MM.1S (cell line): Measurements from ENCODE around the gene MRPL58.
"Not testable (repeated sequence)": the region's sequence is repeated elsewhere in the genome, so short reads cannot be mapped to it uniquely, and the experiment has no call there.

ENCODE experiments used
- DNase-seq: peaks from one replicate; pipeline ENCODE4 v3.0.0-alpha.2; 2015
- H2AFZ ChIP-seq: fragments of 300-600 bp; sonication (generic); 2 replicates; pipeline ENCODE4 v1.6.0; 2016; ENCODE audit warnings: antibody characterized with exemption, low read length
- H3F3A ChIP-seq: fragments of 300-600 bp; sonication (generic); 2 replicates; pipeline ENCODE4 v1.6.1; 2016; ENCODE audit warnings: mild to moderate bottlenecking, antibody characterized with exemption, low read length, moderate library complexity, mixed read lengths; ENCODE audit not compliant: insufficient read depth
- H3K27ac ChIP-seq: fragments of 300-600 bp; sonication (generic); 2 replicates; pipeline ENCODE4 v1.5.1; 2016; ENCODE audit warnings: mild to moderate bottlenecking, low read length
- H3K27me3 ChIP-seq: fragments of 300-600 bp; sonication (generic); replicated peaks from 2 replicates; pipeline ENCODE4 v1.6.0; 2016; ENCODE audit warnings: low read length; ENCODE audit not compliant: insufficient read depth
- H3K36me3 ChIP-seq: fragments of 300-600 bp; sonication (generic); replicated peaks from 2 replicates; pipeline ENCODE4 v1.6.1; 2016; ENCODE audit warnings: mild to moderate bottlenecking, low read length, mixed read lengths; ENCODE audit not compliant: insufficient read depth
- H3K4me1 ChIP-seq: fragments of 300-600 bp; sonication (generic); 2 replicates; pipeline ENCODE4 v1.6.1; 2016; ENCODE audit warnings: low read length, mixed read lengths
- H3K4me2 ChIP-seq: fragments of 300-600 bp; sonication (generic); 2 replicates; pipeline ENCODE4 v1.6.0; 2016; ENCODE audit warnings: low read depth, low read length
- H3K4me3 ChIP-seq: fragments of 300-600 bp; sonication (generic); 2 replicates; pipeline ENCODE4 v1.5.1; 2016; ENCODE audit warnings: low read length, mixed read lengths
- H3K79me2 ChIP-seq: fragments of 300-600 bp; sonication (generic); 2 replicates; pipeline ENCODE4 v1.6.1; 2016; ENCODE audit warnings: mixed run types, low read length, mixed read lengths
- H3K9ac ChIP-seq: fragments of 300-600 bp; sonication (generic); 2 replicates; pipeline ENCODE4 v1.6.1; 2016; ENCODE audit warnings: low read length, mixed read lengths
- H3K9me2 ChIP-seq: fragments of 300-600 bp; sonication (generic); replicated peaks from 2 replicates; pipeline ENCODE4 v1.6.1; 2016; ENCODE audit warnings: mild to moderate bottlenecking, low read length, mixed read lengths; ENCODE audit not compliant: insufficient read depth
- H3K9me3 ChIP-seq: fragments of 300-600 bp; sonication (generic); replicated peaks from 2 replicates; pipeline ENCODE4 v1.6.1; 2016; ENCODE audit warnings: mild to moderate bottlenecking, low read length, mixed read lengths; ENCODE audit not compliant: insufficient read depth
- H4K20me1 ChIP-seq: fragments of 300-600 bp; sonication (generic); 2 replicates; pipeline ENCODE4 v1.6.1; 2016; ENCODE audit warnings: mild to moderate bottlenecking, low read length, moderate library complexity, mixed read lengths; ENCODE audit not compliant: insufficient read depth
- EZH2 ChIP-seq: fragments of 300-600 bp; sonication (generic); optimal IDR thresholded peaks from 2 replicates; pipeline ENCODE3; 2017; ENCODE audit warnings: low read depth, mild to moderate bottlenecking, antibody characterized with exemption, low read length, mixed read lengths
- EZH2phosphoT487 ChIP-seq: fragments of 300-600 bp; sonication (generic); IDR thresholded peaks from 2 replicates; pipeline ENCODE4 v1.6.1; 2018; ENCODE audit warnings: antibody characterized with exemption, low read length
- TF ChIP-seq, protein P1 (sequence below): fragments of 300-600 bp; sonication (generic); IDR thresholded peaks from 2 replicates; pipeline ENCODE4 v1.5.1; 2016; ENCODE audit warnings: antibody characterized with exemption, low read length, mixed read lengths

MRPL58 gene

DNA sequence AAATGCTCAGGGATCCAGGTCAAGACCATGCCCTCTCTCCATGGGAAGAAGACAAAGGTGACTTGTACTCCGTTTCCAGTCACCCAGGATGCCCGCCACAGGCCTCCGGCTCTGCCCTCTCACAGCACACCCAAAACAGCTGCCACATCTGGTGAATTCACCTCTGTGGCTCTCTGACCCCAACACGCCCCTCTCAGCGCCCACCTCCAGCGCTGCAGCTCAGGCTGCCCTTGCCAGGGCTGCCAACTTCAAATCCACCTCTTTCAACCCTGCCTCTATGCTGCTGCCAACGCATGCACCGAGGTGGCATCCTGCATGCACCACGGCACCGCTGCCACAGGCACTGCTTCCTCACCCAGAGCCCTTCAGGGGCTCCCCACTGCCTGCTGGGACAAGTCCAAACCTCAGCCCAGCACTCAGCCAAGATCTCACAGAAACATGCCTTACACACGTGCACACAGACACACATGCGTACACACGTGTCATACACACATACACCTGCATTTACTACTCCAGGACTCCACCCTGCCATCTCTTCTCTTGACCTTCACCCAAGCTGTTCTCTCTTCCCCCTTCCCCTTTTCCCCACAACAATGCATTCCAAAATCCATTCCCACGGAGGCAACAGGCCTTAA, 47.4 kb upstream of the MRPL58 start:
- H3K27ac ChIP-seq: no peak overlapping the region
- no peak overlapping the region for H3K4me2 ChIP-seq
- H3K9me2 ChIP-seq: no peaks in the 10 kb centered on the region
- no peak for DNase-seq
- H2AFZ ChIP-seq: no peak overlapping the region
- H3K36me3 ChIP-seq: no peaks in the 10 kb centered on the region
- TF ChIP-seq, protein P1, sequence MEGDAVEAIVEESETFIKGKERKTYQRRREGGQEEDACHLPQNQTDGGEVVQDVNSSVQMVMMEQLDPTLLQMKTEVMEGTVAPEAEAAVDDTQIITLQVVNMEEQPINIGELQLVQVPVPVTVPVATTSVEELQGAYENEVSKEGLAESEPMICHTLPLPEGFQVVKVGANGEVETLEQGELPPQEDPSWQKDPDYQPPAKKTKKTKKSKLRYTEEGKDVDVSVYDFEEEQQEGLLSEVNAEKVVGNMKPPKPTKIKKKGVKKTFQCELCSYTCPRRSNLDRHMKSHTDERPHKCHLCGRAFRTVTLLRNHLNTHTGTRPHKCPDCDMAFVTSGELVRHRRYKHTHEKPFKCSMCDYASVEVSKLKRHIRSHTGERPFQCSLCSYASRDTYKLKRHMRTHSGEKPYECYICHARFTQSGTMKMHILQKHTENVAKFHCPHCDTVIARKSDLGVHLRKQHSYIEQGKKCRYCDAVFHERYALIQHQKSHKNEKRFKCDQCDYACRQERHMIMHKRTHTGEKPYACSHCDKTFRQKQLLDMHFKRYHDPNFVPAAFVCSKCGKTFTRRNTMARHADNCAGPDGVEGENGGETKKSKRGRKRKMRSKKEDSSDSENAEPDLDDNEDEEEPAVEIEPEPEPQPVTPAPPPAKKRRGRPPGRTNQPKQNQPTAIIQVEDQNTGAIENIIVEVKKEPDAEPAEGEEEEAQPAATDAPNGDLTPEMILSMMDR: no peak
- TF ChIP-seq EZH2: no peak
- no peak for TF ChIP-seq EZH2phosphoT487
- H3K9ac ChIP-seq: no peak overlapping the region
- H3K4me3 ChIP-seq: no peak overlapping the region
- peaks cover 4% of the 10 kb centered on the region for H3K4me1 ChIP-seq
- H3F3A ChIP-seq: no peaks in the 10 kb centered on the region
- H3K27me3 ChIP-seq: peaks cover 8% of the 10 kb centered on the region
- H3K9me3 ChIP-seq: no peaks in the 10 kb centered on the region
- no peaks in the 10 kb centered on the region for H4K20me1 ChIP-seq
- H3K79me2 ChIP-seq: no peaks in the 10 kb centered on the region

GRCh38 chr17:74968361-74968780, 44.1 kb upstream of the MRPL58 start:
- H3K4me2 ChIP-seq: no peak overlapping the region
- H3K36me3 ChIP-seq: no peaks in the 10 kb centered on the region
- TF ChIP-seq, protein P1: no peak
- no peak for TF ChIP-seq EZH2phosphoT487
- TF ChIP-seq EZH2: no peak
- no peaks in the 10 kb centered on the region; the same call in 1 of the 2 replicates for H3K4me1 ChIP-seq
- H3K9ac ChIP-seq: no peak overlapping the region
- no peaks in the 10 kb centered on the region for H3F3A ChIP-seq
- no peaks in the 10 kb centered on the region for H3K79me2 ChIP-seq
- DNase-seq: no peak
- no peak overlapping the region for H3K27ac ChIP-seq
- no peak overlapping the region for H2AFZ ChIP-seq
- no peaks in the 10 kb centered on the region for H3K9me2 ChIP-seq
- no peak overlapping the region for H3K4me3 ChIP-seq
- H3K27me3 ChIP-seq: peaks cover 26% of the 10 kb centered on the region
- H4K20me1 ChIP-seq: no peaks in the 10 kb centered on the region
- H3K9me3 ChIP-seq: no peaks in the 10 kb centered on the region

GRCh38 chr17:74969501-74969900, 43.0 kb upstream of the MRPL58 start:
- H3K79me2 ChIP-seq, H3K9me3 ChIP-seq, H3K27ac ChIP-seq, H3K9me2 ChIP-seq, DNase-seq, H3F3A ChIP-seq, H2AFZ ChIP-seq, H3K4me1 ChIP-seq, H3K4me3 ChIP-seq, H3K4me2 ChIP-seq, H3K9ac ChIP-seq, H3K36me3 ChIP-seq, H4K20me1 ChIP-seq: not testable (repeated sequence)
- peaks cover 36% of the 10 kb centered on the region for H3K27me3 ChIP-seq

DNA sequence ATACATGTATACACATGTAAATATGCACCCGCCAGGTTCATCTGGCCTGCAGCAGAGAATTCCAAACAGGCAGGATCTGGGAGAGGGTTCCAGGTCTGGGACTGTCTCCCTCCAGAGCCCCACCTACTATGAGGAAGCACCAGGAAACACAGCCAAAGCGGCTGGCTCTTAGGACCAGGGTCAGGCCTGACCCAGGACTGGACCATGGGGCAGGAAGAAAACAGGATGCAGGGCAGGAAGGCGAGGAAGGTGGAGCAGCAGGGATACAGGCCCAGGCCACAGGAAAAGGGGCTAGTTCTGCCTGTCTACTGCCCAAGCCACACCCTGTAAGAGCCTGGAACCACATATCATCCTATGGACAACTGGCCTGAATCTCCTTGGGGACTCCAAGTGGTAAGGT, 42.1 kb upstream of the MRPL58 start:
- Histone ChIP-seq H3K9ac (no peak overlapping the region), H3K36me3 (no peaks in the 10 kb centered on the region), H3K4me2 (no peak overlapping the region), H3K27ac (no peak overlapping the region), H3K9me2 (no peaks in the 10 kb centered on the region), H3K27me3 (peaks cover 38% of the 10 kb centered on the region), H3K79me2 (no peaks in the 10 kb centered on the region), H3K4me1 (no peaks in the 10 kb centered on the region; the same call in 1 of the 2 replicates), H3K4me3 (no peak overlapping the region), H3K9me3 (no peaks in the 10 kb centered on the region), H3F3A (no peaks in the 10 kb centered on the region), H4K20me1 (no peaks in the 10 kb centered on the region), H2AFZ (no peak overlapping the region)
- DNase-seq: no peak
- TF ChIP-seq EZH2phosphoT487 (no peak), EZH2 (no peak)
- TF ChIP-seq, protein P1: no peak
